HepG2 (cell line): ENCODE measurements around the gene B3GALT6. TPM values are rescaled to one million over a fixed set of nuclear protein-coding genes. Genes with fewer than 3 reads are reported as not detected.

Experiments
- ATAC-seq: fragments of 200-7000 bp; cut with Tn5 transposase; 3 replicates; pipeline ENCODE4 v1.9.1; 2020; ENCODE audit warnings: mild to moderate bottlenecking, moderate library complexity
- BruUV-seq: library from RNA; stranded (reverse); fragments of 400-500 nt; replicated peaks from 2 replicates; lab custom pipeline; 2021; lab: Mats Ljungman, UMichigan
- CTCF ChIA-PET: fragments of 300-600 bp; formaldehyde crosslinking; extraction: SDS; loops from one replicate; lab custom pipeline; 2021; ENCODE audit warnings: low total read pairs, inconsistent platforms, low intra/inter-chr PET ratio; lab: Yijun Ruan, JAX
- POLR2A ChIA-PET: fragments of 350-600 bp; sonication (Branson Sonifier 250); formaldehyde crosslinking; loops from one replicate; lab custom pipeline; 2020; ENCODE audit warnings: antibody characterized with exemption, inconsistent platforms; lab: Yijun Ruan, JAX
- DNase-seq: peaks from one replicate; pipeline ENCODE4 v3.0.0-alpha.2; 2015; ENCODE audit warnings: low spot score
- FAIRE-seq: peaks from 3 replicates; lab custom pipeline; 2011; peaks lifted over from hg19 to GRCh38; lab: Jason Lieb, UNC
- H2AFZ ChIP-seq: one replicate; pipeline ENCODE4 v1.6.1; 2011; ENCODE audit warnings: low read length, inconsistent platforms
- H3K27ac ChIP-seq: fragments of 300-600 bp; 3 replicates; pipeline ENCODE4 v1.8.0; 2011; ENCODE audit warnings: mixed run types, mild to moderate bottlenecking, mixed read lengths, low read length, inconsistent platforms; ENCODE audit not compliant: insufficient read depth; ENCODE audit errors: extremely low read length
- H3K27me3 ChIP-seq, 2 experiments: fragments of 200-600 bp in 1 of 2; 2 replicates in 1 of 2; 3 replicates in 1 of 2; pipeline versions ENCODE4 v1.6.0 to v1.8.0; 2011; ENCODE audit warnings: low read length in 2 of 2, mild to moderate bottlenecking in 2 of 2, moderate library complexity in 2 of 2, inconsistent platforms in 1 of 2; ENCODE audit not compliant: insufficient read depth in 2 of 2, control insufficient read depth in 1 of 2
- H3K36me3 ChIP-seq, 2 experiments: fragments of 200-600 bp in 1 of 2; replicated peaks in 1 of 2; 2 replicates in 1 of 2; 3 replicates in 1 of 2; pipeline versions ENCODE4 v1.5.1 to v1.8.0; 2011; ENCODE audit warnings: low read length in 2 of 2, inconsistent platforms in 1 of 2; ENCODE audit not compliant: insufficient read depth in 2 of 2, control insufficient read depth in 1 of 2
- H3K4me1 ChIP-seq: 2 replicates; pipeline ENCODE4 v1.5.1; 2012; ENCODE audit warnings: low read length, inconsistent platforms; ENCODE audit not compliant: insufficient read depth
- H3K4me2 ChIP-seq: 2 replicates; pipeline ENCODE4 v1.6.0; 2011; ENCODE audit warnings: low read depth, low read length, inconsistent platforms
- H3K4me3 ChIP-seq, 3 experiments: fragments of 200-600 bp in 1 of 3; sonication (generic), shearing (Covaris generic) in 1 of 3; replicated peaks in 1 of 3; 2 replicates each; pipeline ENCODE4 v1.5.1; 2011 to 2016; ENCODE audit warnings: low read length in 3 of 3, inconsistent platforms in 2 of 3, low read depth in 2 of 3, mild to moderate bottlenecking in 2 of 3, control low read depth in 1 of 3, mixed read lengths in 1 of 3; ENCODE audit not compliant: insufficient read depth in 1 of 3
- H3K79me2 ChIP-seq: one replicate; pipeline ENCODE4 v1.6.1; 2011; ENCODE audit warnings: low read length, inconsistent platforms; ENCODE audit not compliant: insufficient read depth
- H3K9ac ChIP-seq: 2 replicates; pipeline ENCODE4 v1.6.0; 2011; ENCODE audit warnings: mild to moderate bottlenecking, low read depth, low read length, inconsistent platforms; ENCODE audit not compliant: insufficient read depth
- H3K9me3 ChIP-seq: 2 replicates; pipeline ENCODE4 v1.5.1; 2012; ENCODE audit warnings: mild to moderate bottlenecking, low read length
- H4K20me1 ChIP-seq: 2 replicates; pipeline ENCODE4 v1.6.0; 2011; ENCODE audit warnings: inconsistent platforms, mild to moderate bottlenecking, low read length, moderate library complexity; ENCODE audit not compliant: insufficient read depth
- FOXJ3 ChIP-seq: sonication (generic); formaldehyde crosslinking; IDR thresholded peaks from 2 replicates; pipeline ENCODE4 v1.4.0; 2020; ENCODE audit warnings: missing genetic modification reagents, mild to moderate bottlenecking, borderline replicate concordance
- HNF4A ChIP-seq: sonication (generic); formaldehyde crosslinking; IDR thresholded peaks from 2 replicates; pipeline ENCODE4 v1.4.0; 2020; ENCODE audit warnings: missing genetic modification reagents
- KDM1A ChIP-seq: IDR thresholded peaks from 2 replicates; pipeline ENCODE4 v1.6.1; 2016; ENCODE audit warnings: missing compliant biosample characterization
- MAFF ChIP-seq: IDR thresholded peaks from 2 replicates; pipeline ENCODE4 v1.6.1; 2011; ENCODE audit warnings: low read depth, low read length, improper control_type of control experiment
- NFKB2 ChIP-seq: sonication (generic); formaldehyde crosslinking; IDR thresholded peaks from 2 replicates; pipeline ENCODE4 v1.4.0; 2020; ENCODE audit warnings: missing genetic modification reagents, borderline replicate concordance
- PAWR ChIP-seq: sonication (generic); formaldehyde crosslinking; IDR thresholded peaks from 2 replicates; pipeline ENCODE4 v1.4.0; 2020; ENCODE audit warnings: missing genetic modification reagents, mild to moderate bottlenecking, borderline replicate concordance
- SNAPC4 ChIP-seq: sonication (generic); formaldehyde crosslinking; IDR thresholded peaks from 2 replicates; pipeline ENCODE4 v1.4.0; 2020; ENCODE audit warnings: mild to moderate bottlenecking, missing genetic modification reagents
- ZBTB42 ChIP-seq: sonication (generic); formaldehyde crosslinking; IDR thresholded peaks from 2 replicates; pipeline ENCODE4 v1.5.0; 2020; ENCODE audit warnings: mild to moderate bottlenecking, missing genetic modification reagents
- ZNF367 ChIP-seq: sonication (generic); formaldehyde crosslinking; IDR thresholded peaks from 2 replicates; pipeline ENCODE4 v1.4.0; 2020; ENCODE audit warnings: missing genetic modification reagents, borderline replicate concordance
- ZNF878 ChIP-seq: sonication (generic); formaldehyde crosslinking; IDR thresholded peaks from 2 replicates; pipeline ENCODE4 v1.8.1; 2023; ENCODE audit warnings: mild to moderate bottlenecking, missing genetic modification reagents, moderate library complexity
- WGBS: methylation state at CpG from one replicate; pipeline ENCODE4 v1.1.6; 2017; ENCODE audit warnings: low lambda C conversion rate; 5-methylcytosine and 5-hydroxymethylcytosine counted together
- in situ Hi-C: cut with HindIII; loops from 2 replicates; pipeline ENCODE4 v1.10.0; 2017; ENCODE audit warnings: low pct_unique_long_range_greater_than_20kb; ENCODE audit not compliant: extremely low pct_ligation_motif_present
- intact Hi-C: fragments of 100-400 bp; cut with micrococcal nuclease; formaldehyde crosslinking; loops from one replicate; pipeline ENCODE4 v1.10.0; 2022; ENCODE audit not compliant: unreplicated experiment
- polyA plus RNA-seq, 8 experiments: library from polyadenylated mRNA; depleted of rRNA in 3 of 8; stranded (reverse) in 7 of 8; unstranded in 1 of 8; fragments of >200 nt; fragmentation: Illumina TruSeq in 4 of 8; extraction: Trizol in 4 of 8; gene quantifications; 2 replicates each; pipeline versions ENCODE4 v1.2.1 to v1.2.3, GENCODE V29; 2011 to 2016; ENCODE audit warnings: low read depth in 4 of 8, missing spikeins in 1 of 8, mixed read lengths in 1 of 8; ENCODE audit not compliant: insufficient read depth in 1 of 8
- total RNA-seq, 5 experiments: library from RNA; depleted of rRNA; stranded (reverse); fragments of >200 nt; fragmentation: Illumina TruSeq; extraction: Trizol; gene quantifications; 2 replicates each; pipeline ENCODE4 v1.2.3, GENCODE V29; 2016; ENCODE audit warnings: low read depth in 1 of 5
- TF ChIP-seq, protein P1 (sequence below): sonication (generic); formaldehyde crosslinking; IDR thresholded peaks from 2 replicates; pipeline ENCODE4 v1.5.0; 2020; ENCODE audit warnings: mild to moderate bottlenecking, missing genetic modification reagents
- TF ChIP-seq, protein P2 (sequence below): sonication (generic); formaldehyde crosslinking; IDR thresholded peaks from 2 replicates; pipeline ENCODE4 v1.4.0; 2020; ENCODE audit warnings: missing genetic modification reagents

The B3GALT6 gene
- total and polyA plus RNA-seq, 2 of the 13 experiments (the other 11 are each of a cell fraction or from before 2014, with no cell fraction given): 3.9 to 14.2 TPM

- H3K36me3 ChIP-seq: peaks cover 13 to 27% of the 10 kb centered on the region in 2 experiments
- H3K9me3 ChIP-seq: no peaks in the 10 kb centered on the region
- in situ Hi-C loops: no loop called here
- peak; percentile 24 for ATAC-seq
- peak overlapping the region; percentile 85 for H3K4me2 ChIP-seq
- peaks cover 49% of the 10 kb centered on the region for H3K79me2 ChIP-seq
- peaks cover 50% of the 10 kb centered on the region for H3K4me1 ChIP-seq
- H3K4me3 ChIP-seq: peak overlapping the region; percentile 73 to 93 (median 91)
- 0 out of 2 replicates have a peak, but pooled peaks cover 3% of the 10 kb centered on the region for H4K20me1 ChIP-seq
- WGBS: 6% methylated on average over 18 of the region's 24 CpGs
- peak; percentile 82 for FAIRE-seq
- CTCF ChIA-PET: interaction anchor here (1.2 to 2.1 kb wide), 2 partner anchors 107 to 109 kb away, joined by 3 to 5 read pairs; no protein-coding TSS in a partner anchor
- H2AFZ ChIP-seq: no peak overlapping the region
- H3K27me3 ChIP-seq: no peaks in the 10 kb centered on the region; a peak in 1 of 5 replicates
- BruUV-seq: TSS peak; percentile 84
- POLR2A ChIA-PET: interaction anchor here (0.9 to 2.7 kb wide), 11 partner anchors 9 to 231 kb away, joined by 3 to 25 read pairs (median 6); partner anchors contain the start of genes C1orf159, HES4 and UBE2J2
- peak overlapping the region; percentile 98 for H3K9ac ChIP-seq
- DNase-seq: peak; percentile 60
- peak overlapping the region; percentile 88 for H3K27ac ChIP-seq
- intact Hi-C loops: loop anchor here (5.0 to 10.0 kb wide), 3 partner anchors 56 to 226 kb away; partner anchors contain the start of genes HES4 and TTLL10
- TF ChIP-seq ZNF367: no peak
- 0 out of 2 replicates have a peak, but pooled peaks have one; percentile 63 for TF ChIP-seq PAWR (CRISPR knock-in tag)
- TF ChIP-seq SNAPC4: no peak
- TF ChIP-seq, protein P1, sequence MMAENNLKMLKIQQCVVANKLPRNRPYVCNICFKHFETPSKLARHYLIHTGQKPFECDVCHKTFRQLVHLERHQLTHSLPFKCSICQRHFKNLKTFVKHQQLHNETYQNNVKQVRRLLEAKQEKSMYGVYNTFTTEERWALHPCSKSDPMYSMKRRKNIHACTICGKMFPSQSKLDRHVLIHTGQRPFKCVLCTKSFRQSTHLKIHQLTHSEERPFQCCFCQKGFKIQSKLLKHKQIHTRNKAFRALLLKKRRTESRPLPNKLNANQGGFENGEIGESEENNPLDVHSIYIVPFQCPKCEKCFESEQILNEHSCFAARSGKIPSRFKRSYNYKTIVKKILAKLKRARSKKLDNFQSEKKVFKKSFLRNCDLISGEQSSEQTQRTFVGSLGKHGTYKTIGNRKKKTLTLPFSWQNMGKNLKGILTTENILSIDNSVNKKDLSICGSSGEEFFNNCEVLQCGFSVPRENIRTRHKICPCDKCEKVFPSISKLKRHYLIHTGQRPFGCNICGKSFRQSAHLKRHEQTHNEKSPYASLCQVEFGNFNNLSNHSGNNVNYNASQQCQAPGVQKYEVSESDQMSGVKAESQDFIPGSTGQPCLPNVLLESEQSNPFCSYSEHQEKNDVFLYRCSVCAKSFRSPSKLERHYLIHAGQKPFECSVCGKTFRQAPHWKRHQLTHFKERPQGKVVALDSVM (CRISPR knock-in tag): peak; percentile 90
- TF ChIP-seq, protein P2, sequence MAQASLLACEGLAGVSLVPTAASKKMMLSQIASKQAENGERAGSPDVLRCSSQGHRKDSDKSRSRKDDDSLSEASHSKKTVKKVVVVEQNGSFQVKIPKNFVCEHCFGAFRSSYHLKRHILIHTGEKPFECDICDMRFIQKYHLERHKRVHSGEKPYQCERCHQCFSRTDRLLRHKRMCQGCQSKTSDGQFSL (CRISPR knock-in tag): 0 out of 2 replicates have a peak, but pooled peaks have one; percentile 35
- TF ChIP-seq MAFF: no peak
- TF ChIP-seq ZBTB42: no peak
- TF ChIP-seq FOXJ3 (CRISPR knock-in tag): peak; percentile 56; the same call in 1 of the 2 replicates
- peak; percentile 65; the same call in 1 of the 2 replicates for TF ChIP-seq KDM1A (CRISPR knock-in tag)
- 0 out of 2 replicates have a peak, but pooled peaks have one; percentile 9 for TF ChIP-seq HNF4A (CRISPR knock-in tag)
- TF ChIP-seq NFKB2: peak; percentile 13; the same call in 1 of the 2 replicates
- TF ChIP-seq ZNF878 (CRISPR knock-in tag): no peak
Measured at GRCh38 chr1:1230656-1231399, 1.2 kb upstream of the B3GALT6 start.
